ENCODE data around the gene IFNGR2. TPM values are rescaled to one million over a fixed set of nuclear protein-coding genes. Genes with fewer than 3 reads are reported as not detected.

The IFNGR2 gene
- total RNA-seq, 1 donor from 2014 or later, result 83.5 TPM

- intact Hi-C loops (cut with DNase I), result no loop called here
- Histone ChIP-seq H3K4me1 (peaks cover 1% of the 10 kb centered on the region), H3K9me3 (peaks cover 20% of the 10 kb centered on the region), H3K27ac (no peak overlapping the region), H3K4me3 (no peak overlapping the region), H3K27me3 (ENCODE audit: low read depth) (no peaks in the 10 kb centered on the region), H3K36me3 (no peaks in the 10 kb centered on the region)
- no peak for TF ChIP-seq CTCF (IDR thresholded peaks at IDR 0.05)
- ATAC-seq, result no peak
- no peak for DNase-seq
These were observed 35.8 kb upstream of the IFNGR2 start for GRCh38 chr21:33367309-33367973.

GRCh38 chr21:33368124-33368523 is 35.1 kb upstream of the IFNGR2 start:
- no peak overlapping the region for H3K4me3 ChIP-seq
- intact Hi-C loops (cut with DNase I), result no loop called here
- no peak for DNase-seq
- H3K27ac ChIP-seq, result no peak overlapping the region
- peaks cover 20% of the 10 kb centered on the region for H3K9me3 ChIP-seq
- no peak for TF ChIP-seq CTCF (IDR thresholded peaks at IDR 0.05)
- no peaks in the 10 kb centered on the region for H3K27me3 ChIP-seq (ENCODE audit: low read depth)
- ATAC-seq, result no peak
- H3K36me3 ChIP-seq, result no peaks in the 10 kb centered on the region
- no peaks in the 10 kb centered on the region for H3K4me1 ChIP-seq

- DNase-seq, result no peak
- H3K9me3 ChIP-seq, result peaks cover 20% of the 10 kb centered on the region
- intact Hi-C loops (cut with DNase I), result no loop called here
- no peak for TF ChIP-seq CTCF (IDR thresholded peaks at IDR 0.05)
- no peak overlapping the region for H3K27ac ChIP-seq
- no peak overlapping the region for H3K4me3 ChIP-seq
- peaks cover 4% of the 10 kb centered on the region for H3K4me1 ChIP-seq
- no peak for ATAC-seq
- H3K27me3 ChIP-seq (ENCODE audit: low read depth), result no peaks in the 10 kb centered on the region
- no peaks in the 10 kb centered on the region for H3K36me3 ChIP-seq
These were observed 34.6 kb upstream of the IFNGR2 start for GRCh38 chr21:33368576-33368975.

GRCh38 chr21:33369586-33369985 is 33.6 kb upstream of the IFNGR2 start:
- no peak for TF ChIP-seq CTCF (IDR thresholded peaks at IDR 0.05)
- H3K4me1 ChIP-seq, result peaks cover 14% of the 10 kb centered on the region
- H3K9me3 ChIP-seq, result peaks cover 20% of the 10 kb centered on the region
- H3K36me3 ChIP-seq, result no peaks in the 10 kb centered on the region
- H3K27me3 ChIP-seq (ENCODE audit: low read depth), result no peaks in the 10 kb centered on the region
- H3K4me3 ChIP-seq, result no peak overlapping the region
- no peak overlapping the region for H3K27ac ChIP-seq
- DNase-seq, result no peak
- no peak for ATAC-seq
- intact Hi-C loops (cut with DNase I), result no loop called here

GRCh38 chr21:33370305-33370704 is 32.9 kb upstream of the IFNGR2 start:
- Histone ChIP-seq H3K36me3 (no peaks in the 10 kb centered on the region), H3K4me3 (no peak overlapping the region), H3K9me3 (peaks cover 20% of the 10 kb centered on the region), H3K27me3 (ENCODE audit: low read depth) (no peaks in the 10 kb centered on the region), H3K4me1 (peaks cover 21% of the 10 kb centered on the region), H3K27ac (no peak overlapping the region)
- no peak for ATAC-seq
- no peak for DNase-seq
- TF ChIP-seq CTCF (IDR thresholded peaks at IDR 0.05), result no peak
- intact Hi-C loops (cut with DNase I), result no loop called here

All from lower lobe of right lung (tissue), 2 donors.